ENCODE measurements around the gene PLEKHF1.
A peak's percentile ranks its signal among the peaks of the same experiment; 100 is the strongest.
"Not testable (repeated sequence)": the region's sequence is repeated elsewhere in the genome, so short reads cannot be mapped to it uniquely, and the experiment has no call there.

The PLEKHF1 gene

DNA sequence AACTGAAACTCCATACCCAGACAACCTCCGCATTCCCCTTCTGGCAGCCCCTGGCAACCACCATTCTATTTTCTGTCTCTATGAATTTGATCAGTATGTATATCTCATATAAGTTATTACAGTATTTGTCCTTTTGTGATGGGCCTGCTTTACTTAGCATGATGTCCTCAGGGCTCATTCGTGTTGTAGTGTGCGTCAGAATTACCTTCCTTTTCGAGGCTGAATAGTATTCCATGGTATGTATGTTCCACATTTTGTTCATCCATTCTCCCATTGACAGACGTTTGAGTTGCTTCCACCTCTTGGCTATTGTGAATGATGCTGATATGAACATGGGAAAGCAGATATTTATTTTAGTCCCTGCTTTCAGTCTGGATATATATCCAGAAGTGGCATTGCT lies 5.0 kb downstream of the PLEKHF1 start:
- DNase-seq (ENCODE audit: low read depth), result no peak
- H3K4me3 ChIP-seq (ENCODE audit: low read length), result no peak overlapping the region
- TF ChIP-seq CTCF (IDR thresholded peaks at IDR 0.05; ENCODE audit: insufficient read depth, low read depth, low read length, missing control alignments), result no peak

- not testable (repeated sequence) for DNase-seq (ENCODE audit: low read depth); H3K4me3 ChIP-seq (ENCODE audit: low read length)
Observed at GRCh38 chr19:29671026-29671392, 5.7 kb downstream of the PLEKHF1 start.

- peak; percentile 82 for DNase-seq (ENCODE audit: low read depth)
- peak; percentile 34 for TF ChIP-seq CTCF (IDR thresholded peaks at IDR 0.05; ENCODE audit: insufficient read depth, low read depth, low read length, missing control alignments)
- H3K4me3 ChIP-seq (ENCODE audit: low read length), result no peak overlapping the region
Observed at GRCh38 chr19:29671393-29672160, 6.3 kb downstream of the PLEKHF1 start.

DNA sequence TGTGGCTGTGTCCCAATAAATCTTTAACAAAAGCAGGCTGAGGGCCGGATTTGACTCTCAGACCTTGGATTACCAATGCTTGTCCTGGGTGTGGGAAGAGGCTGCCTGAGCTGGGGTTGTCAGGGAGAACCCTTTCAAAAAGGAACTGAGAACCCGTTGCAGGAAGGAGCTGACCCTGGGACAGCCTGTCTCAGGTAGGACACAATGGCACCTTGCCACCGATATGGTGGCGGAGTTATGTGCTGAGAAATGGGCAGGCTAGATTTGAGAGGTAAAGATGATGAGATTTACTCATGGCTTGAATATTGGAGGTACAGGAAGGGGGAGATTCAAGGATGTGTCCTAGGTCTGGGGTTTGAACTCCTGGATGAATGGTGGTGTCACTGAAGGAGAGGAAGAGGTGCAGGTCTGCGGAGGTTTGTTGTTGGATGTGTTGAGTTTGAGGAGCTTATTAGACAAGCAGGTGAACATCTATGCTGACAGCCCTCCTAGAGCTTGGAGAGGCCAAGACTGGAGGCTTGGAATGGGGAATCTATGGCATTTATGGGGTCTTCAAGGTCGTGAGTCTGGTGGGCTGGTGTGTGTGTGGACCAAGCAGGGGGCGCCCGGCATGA lies 7.2 kb downstream of the PLEKHF1 start:
- TF ChIP-seq CTCF (IDR thresholded peaks at IDR 0.05; ENCODE audit: insufficient read depth, low read depth, low read length, missing control alignments), result no peak
- no peak overlapping the region for H3K4me3 ChIP-seq (ENCODE audit: low read length)
- DNase-seq (ENCODE audit: low read depth), result no peak

DNA sequence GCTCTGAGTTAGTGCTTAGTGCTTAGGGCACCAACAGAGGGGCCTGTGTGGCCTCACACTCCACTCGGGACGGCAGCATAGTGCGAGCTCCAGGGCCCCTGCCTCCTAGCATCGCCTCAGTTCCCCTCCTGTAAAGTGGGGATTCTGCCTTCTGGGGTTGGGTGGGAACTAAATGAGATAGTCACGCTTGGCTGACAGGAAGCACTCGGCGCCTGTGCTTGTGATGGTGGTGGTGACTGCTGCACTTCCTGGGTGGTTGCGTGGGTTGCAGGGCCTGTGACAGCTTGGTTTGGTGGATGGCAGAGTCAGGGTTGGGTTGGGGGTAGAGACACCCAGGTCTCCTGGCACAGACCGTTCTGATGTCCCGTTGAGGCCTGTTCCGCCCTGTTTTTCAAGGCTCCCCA lies 7.7 kb downstream of the PLEKHF1 start:
- no peak for TF ChIP-seq CTCF (IDR thresholded peaks at IDR 0.05; ENCODE audit: insufficient read depth, low read depth, low read length, missing control alignments)
- DNase-seq (ENCODE audit: low read depth), result no peak
- no peak overlapping the region for H3K4me3 ChIP-seq (ENCODE audit: low read length)

- TF ChIP-seq CTCF (IDR thresholded peaks at IDR 0.05; ENCODE audit: insufficient read depth, low read depth, low read length, missing control alignments), result no peak
- no peak for DNase-seq (ENCODE audit: low read depth)
- no peak overlapping the region for H3K4me3 ChIP-seq (ENCODE audit: low read length)
Observed at GRCh38 chr19:29673451-29674371, 8.4 kb downstream of the PLEKHF1 start.

All from epithelial cell of esophagus (primary cell).